OCI-LY3 (cell line): Measurements from ENCODE around the gene AMDHD1.

Source experiments
- EZH2phosphoT487 ChIP-seq: fragments of 200-600 bp; shearing (Covaris generic); IDR thresholded peaks from 2 replicates; pipeline ENCODE4 v1.6.1; 2018; ENCODE audit warnings: antibody characterized with exemption, mixed run types, low read depth
- TF ChIP-seq, protein P1 (sequence below): fragments of 200-600, 300-600 bp; sonication (generic); IDR thresholded peaks from 2 replicates; pipeline ENCODE4 v1.5.1; 2014; ENCODE audit warnings: antibody characterized with exemption, low read length, low read depth

DNA sequence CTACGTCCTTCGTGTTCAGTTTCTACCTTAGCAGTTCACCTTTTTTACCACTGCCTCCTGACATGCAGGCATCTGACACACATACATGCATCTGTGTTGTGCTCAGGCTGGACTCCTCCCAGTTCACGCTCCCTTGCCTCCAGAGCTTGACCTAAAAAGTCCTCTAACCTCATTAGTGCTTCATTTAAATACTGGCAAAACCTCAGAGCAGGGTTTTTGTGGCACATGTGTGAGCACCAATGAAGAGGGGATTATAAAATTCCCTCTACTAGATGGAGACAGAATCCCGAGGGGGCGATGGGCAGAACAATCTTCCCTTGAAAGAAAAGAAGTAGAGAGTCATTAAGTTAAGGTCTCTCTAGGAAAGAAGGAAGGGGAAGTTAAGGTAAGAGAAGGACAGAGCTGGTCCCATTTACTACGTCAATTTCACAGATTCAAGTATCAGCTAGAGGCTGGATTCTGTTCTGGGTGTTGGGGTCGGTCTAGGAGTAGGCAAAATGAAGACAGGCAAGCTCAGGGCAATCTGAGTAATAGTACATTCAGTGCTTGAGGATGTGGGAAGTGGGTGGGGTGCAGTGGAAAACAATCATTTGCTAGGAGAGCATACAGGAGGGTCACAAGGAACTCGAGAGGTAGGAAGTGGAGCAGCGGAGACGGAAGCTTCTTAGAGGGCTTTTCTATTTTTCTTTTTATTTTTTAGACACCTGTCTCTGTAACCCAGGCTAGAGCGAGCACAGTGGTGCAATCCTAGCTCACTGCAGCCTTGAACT lies 45.6 kb downstream of the AMDHD1 start:
- TF ChIP-seq, protein P1, sequence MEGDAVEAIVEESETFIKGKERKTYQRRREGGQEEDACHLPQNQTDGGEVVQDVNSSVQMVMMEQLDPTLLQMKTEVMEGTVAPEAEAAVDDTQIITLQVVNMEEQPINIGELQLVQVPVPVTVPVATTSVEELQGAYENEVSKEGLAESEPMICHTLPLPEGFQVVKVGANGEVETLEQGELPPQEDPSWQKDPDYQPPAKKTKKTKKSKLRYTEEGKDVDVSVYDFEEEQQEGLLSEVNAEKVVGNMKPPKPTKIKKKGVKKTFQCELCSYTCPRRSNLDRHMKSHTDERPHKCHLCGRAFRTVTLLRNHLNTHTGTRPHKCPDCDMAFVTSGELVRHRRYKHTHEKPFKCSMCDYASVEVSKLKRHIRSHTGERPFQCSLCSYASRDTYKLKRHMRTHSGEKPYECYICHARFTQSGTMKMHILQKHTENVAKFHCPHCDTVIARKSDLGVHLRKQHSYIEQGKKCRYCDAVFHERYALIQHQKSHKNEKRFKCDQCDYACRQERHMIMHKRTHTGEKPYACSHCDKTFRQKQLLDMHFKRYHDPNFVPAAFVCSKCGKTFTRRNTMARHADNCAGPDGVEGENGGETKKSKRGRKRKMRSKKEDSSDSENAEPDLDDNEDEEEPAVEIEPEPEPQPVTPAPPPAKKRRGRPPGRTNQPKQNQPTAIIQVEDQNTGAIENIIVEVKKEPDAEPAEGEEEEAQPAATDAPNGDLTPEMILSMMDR: no peak
- no peak for TF ChIP-seq EZH2phosphoT487
